Chondrocyte (in vitro differentiated cells): ENCODE measurements around the gene WDR91. TPM values are rescaled to one million over a fixed set of nuclear protein-coding genes. Genes with fewer than 3 reads are reported as not detected.

Experiments
- DNase-seq: peaks from one replicate; pipeline ENCODE4 v3.0.0; 2021; ENCODE audit warnings: mixed read lengths, low spot score
- H3K27ac Mint-ChIP-seq: one replicate; pipeline ENCODE4 v1.8.0; 2021; ENCODE audit warnings: mild to moderate bottlenecking, moderate library complexity, mixed read lengths; ENCODE audit not compliant: unreplicated experiment
- H3K27me3 Mint-ChIP-seq: 2 replicates; pipeline ENCODE4 v1.8.0; 2021; ENCODE audit warnings: low read depth, mixed read lengths
- H3K36me3 Mint-ChIP-seq: 2 replicates; pipeline ENCODE4 v1.8.0; 2021; ENCODE audit warnings: low read depth, mixed read lengths
- H3K4me1 Mint-ChIP-seq: 2 replicates; pipeline ENCODE4 v1.8.0; 2021; ENCODE audit warnings: low read depth, mild to moderate bottlenecking, mixed read lengths
- H3K4me3 Mint-ChIP-seq: one replicate; pipeline ENCODE4 v1.8.0; 2021; ENCODE audit warnings: mild to moderate bottlenecking, moderate library complexity, mixed read lengths; ENCODE audit not compliant: unreplicated experiment
- H3K9me3 Mint-ChIP-seq: 2 replicates; pipeline ENCODE4 v1.8.0; 2021; ENCODE audit warnings: low read depth, mixed read lengths
- total RNA-seq: library from RNA; stranded (reverse); gene quantifications from 3 replicates; pipeline ENCODE4 v1.2.1, GENCODE V29; 2021
- TF ChIP-seq, protein P1 (sequence below): fragments of 200-600 bp; sonication (generic); IDR thresholded peaks from 2 replicates; pipeline ENCODE4 v1.5.0; 2021; ENCODE audit warnings: antibody characterized with exemption, mild to moderate bottlenecking, moderate library complexity

WDR91 gene
- total RNA-seq, 1 donor from 2014 or later: 10.6 TPM

DNA sequence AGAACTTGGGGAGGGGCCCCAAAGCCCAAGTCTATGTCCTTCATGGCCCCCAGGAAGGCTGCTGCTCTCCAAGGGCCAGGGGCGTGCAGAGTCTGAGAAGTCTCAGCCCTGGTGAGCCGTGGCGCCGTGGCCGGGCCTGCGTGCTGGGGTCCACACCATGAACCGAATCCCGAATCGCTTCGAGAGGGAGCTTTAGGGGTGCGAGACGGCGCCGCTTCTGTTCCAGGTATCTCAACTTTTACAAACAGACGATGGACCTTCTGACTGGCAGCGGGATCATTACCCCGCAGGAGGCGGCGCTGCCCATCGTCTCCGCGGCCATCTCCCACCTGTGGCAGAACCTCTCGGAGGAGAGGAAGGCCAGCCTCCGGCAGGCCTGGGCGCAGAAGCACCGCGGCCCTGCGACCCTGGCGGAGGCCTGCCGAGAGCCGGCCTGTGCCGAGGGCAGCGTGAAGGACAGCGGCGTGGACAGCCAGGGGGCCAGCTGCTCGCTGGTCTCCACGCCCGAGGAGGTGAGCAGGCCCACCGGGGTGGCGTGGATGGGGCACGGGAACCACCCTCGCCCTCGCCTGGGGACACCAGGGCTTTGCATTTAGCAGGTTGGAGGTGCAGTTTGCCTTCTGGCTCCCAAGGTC is 35.0 kb upstream of the WDR91 start:
- peaks cover 15% of the 10 kb centered on the region for H3K27me3 Mint-ChIP-seq
- H3K4me1 Mint-ChIP-seq: no peaks in the 10 kb centered on the region
- no peak overlapping the region for H3K4me3 Mint-ChIP-seq
- H3K9me3 Mint-ChIP-seq: no peaks in the 10 kb centered on the region
- DNase-seq: no peak
- no peaks in the 10 kb centered on the region for H3K36me3 Mint-ChIP-seq
- TF ChIP-seq, protein P1, sequence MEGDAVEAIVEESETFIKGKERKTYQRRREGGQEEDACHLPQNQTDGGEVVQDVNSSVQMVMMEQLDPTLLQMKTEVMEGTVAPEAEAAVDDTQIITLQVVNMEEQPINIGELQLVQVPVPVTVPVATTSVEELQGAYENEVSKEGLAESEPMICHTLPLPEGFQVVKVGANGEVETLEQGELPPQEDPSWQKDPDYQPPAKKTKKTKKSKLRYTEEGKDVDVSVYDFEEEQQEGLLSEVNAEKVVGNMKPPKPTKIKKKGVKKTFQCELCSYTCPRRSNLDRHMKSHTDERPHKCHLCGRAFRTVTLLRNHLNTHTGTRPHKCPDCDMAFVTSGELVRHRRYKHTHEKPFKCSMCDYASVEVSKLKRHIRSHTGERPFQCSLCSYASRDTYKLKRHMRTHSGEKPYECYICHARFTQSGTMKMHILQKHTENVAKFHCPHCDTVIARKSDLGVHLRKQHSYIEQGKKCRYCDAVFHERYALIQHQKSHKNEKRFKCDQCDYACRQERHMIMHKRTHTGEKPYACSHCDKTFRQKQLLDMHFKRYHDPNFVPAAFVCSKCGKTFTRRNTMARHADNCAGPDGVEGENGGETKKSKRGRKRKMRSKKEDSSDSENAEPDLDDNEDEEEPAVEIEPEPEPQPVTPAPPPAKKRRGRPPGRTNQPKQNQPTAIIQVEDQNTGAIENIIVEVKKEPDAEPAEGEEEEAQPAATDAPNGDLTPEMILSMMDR: no peak
- no peak overlapping the region for H3K27ac Mint-ChIP-seq

DNA sequence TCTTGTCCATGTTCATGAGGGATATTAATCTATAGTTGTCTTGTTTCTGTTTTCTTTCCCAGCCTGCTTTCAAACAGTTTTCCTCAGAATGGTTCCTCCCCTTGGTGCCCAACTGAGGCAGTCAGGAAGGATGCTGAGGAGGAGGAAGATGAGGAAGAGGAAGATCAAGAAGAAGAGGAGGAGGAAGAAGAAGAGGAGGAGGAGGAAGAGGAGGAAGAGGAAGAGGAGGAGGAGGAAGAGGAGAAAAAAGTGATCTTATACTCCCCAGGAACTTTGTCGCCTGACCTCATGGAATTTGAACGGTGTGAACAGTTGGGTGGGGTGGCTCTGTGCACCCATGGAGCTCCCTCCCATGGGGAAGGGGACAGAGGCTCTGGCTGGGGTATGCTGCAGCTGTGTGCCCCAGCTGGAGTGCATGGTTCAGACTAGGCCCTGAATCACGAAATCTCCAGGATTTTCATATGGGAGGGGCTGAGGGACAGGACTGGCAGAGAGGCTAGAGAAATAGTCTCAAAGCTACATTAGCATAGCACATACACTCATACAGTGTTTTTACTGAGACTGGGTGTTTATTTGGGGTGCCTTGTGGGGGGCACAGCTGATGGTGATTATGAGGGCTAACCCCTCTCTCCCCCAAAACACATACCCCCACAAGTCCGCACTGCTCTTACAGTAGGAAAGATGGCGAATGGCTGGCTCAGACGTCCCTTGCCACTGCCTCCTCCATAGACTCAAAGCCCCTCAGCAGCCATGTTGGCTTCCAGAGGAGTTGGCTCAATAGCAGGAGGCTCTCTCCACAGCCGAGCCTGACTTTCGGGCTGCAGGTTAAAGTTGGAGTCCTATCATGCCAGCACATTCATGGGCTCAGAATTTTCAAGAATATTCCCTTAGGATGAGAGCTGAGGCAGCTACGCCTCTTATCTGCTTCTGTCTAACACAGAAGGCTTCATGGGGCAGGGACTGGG is 34.2 kb upstream of the WDR91 start:
- Mint-ChIP-seq H3K4me1 (no peaks in the 10 kb centered on the region), H3K9me3 (no peaks in the 10 kb centered on the region), H3K4me3 (no peak overlapping the region), H3K27me3 (peaks cover 15% of the 10 kb centered on the region), H3K36me3 (no peaks in the 10 kb centered on the region), H3K27ac (no peak overlapping the region)
- no peak for DNase-seq
- TF ChIP-seq, protein P1: no peak

DNA sequence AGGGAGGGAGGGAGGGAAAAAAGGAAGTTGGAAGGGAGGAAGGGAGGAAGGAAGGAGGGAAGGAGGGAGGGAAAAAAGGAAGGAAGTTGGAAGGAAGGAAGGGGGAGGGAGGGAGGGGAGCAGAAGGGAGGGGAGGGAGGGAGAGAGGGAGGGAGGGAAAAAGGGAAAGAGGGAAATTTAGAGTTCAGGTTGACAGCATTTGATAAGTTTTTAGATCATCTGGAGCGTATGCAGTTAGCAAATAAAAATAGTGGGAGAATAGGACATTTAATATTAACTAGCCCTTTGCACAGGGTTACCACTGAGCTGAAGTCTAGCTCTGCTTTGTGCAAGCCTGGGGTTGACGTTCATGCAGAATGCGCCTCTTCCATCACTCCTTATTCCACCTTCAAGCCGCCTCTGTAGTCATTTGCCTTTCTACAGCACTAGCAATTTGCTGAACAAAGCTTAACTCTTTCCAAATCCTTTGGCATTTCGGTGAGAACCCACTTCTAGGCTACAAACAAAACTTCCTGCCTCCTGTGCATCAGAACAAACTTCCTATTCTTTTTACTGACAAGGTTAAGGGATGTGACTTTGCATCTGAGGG is 30.9 kb upstream of the WDR91 start:
- H3K4me1 Mint-ChIP-seq: no peaks in the 10 kb centered on the region
- TF ChIP-seq, protein P1: no peak
- no peak overlapping the region for H3K4me3 Mint-ChIP-seq
- H3K36me3 Mint-ChIP-seq: no peaks in the 10 kb centered on the region
- H3K27me3 Mint-ChIP-seq: peaks cover 15% of the 10 kb centered on the region
- DNase-seq: no peak
- no peak overlapping the region for H3K27ac Mint-ChIP-seq
- H3K9me3 Mint-ChIP-seq: no peaks in the 10 kb centered on the region

DNA sequence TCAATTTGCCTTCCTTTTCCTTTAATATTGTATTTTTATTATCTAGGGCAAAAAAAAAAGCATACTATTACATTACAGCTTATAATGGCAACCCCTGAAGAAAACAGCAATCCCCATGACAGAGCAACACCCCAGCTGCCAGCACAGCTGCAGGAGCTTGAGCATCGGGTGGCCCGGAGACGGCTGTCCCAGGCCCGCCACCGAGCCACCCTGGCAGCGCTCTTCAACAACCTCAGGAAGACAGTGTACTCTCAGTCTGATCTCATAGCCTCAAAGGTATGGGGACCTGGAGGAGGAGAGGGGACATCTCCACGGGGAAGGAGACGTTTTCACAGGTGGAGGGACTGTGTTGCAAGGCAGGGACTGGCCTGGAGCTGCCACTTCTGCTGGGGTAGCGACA is 29.1 kb upstream of the WDR91 start:
- Mint-ChIP-seq H3K4me1 (no peaks in the 10 kb centered on the region), H3K4me3 (no peak overlapping the region), H3K9me3 (no peaks in the 10 kb centered on the region), H3K36me3 (no peaks in the 10 kb centered on the region), H3K27me3 (peaks cover 15% of the 10 kb centered on the region), H3K27ac (no peak overlapping the region)
- DNase-seq: no peak
- TF ChIP-seq, protein P1: no peak

DNA sequence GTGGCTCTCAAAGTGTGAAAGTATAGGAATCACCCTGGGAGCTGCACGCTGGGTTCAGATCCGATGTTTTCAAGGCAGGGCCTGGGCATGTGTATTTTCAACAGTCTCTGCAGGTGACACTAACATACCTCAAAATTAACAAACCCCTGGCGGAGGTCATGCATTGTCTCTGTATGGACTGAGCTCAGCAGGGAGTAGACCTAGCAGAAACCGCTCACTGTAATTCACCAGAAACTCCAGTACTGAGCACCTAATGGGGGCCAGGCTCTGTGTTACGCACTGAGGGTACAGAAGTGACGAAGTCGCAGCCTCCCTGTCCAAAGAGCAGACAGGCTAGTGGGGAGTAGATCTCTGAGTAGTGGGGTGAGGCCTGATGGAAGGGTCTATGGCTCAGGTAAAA is 27.9 kb upstream of the WDR91 start:
- Mint-ChIP-seq H3K4me3 (no peak overlapping the region), H3K4me1 (no peaks in the 10 kb centered on the region), H3K27me3 (peaks cover 13% of the 10 kb centered on the region), H3K9me3 (no peaks in the 10 kb centered on the region), H3K27ac (no peak overlapping the region), H3K36me3 (no peaks in the 10 kb centered on the region)
- no peak for DNase-seq
- TF ChIP-seq, protein P1: no peak
